ENCODE measurements around the gene ACSS2. TPM values are rescaled to one million over a fixed set of nuclear protein-coding genes. Genes with fewer than 3 reads are reported as not detected.

ACSS2 gene
- total and polyA plus RNA-seq, 2 donors (not counting 1 experiment from before 2014, with no cell fraction given), result 10.5 to 22.1 TPM

GRCh38 chr20:34952671-34953070, 76.3 kb downstream of the ACSS2 start:
- intact Hi-C loops (cut with micrococcal nuclease), result no loop called here
- POLR2A ChIA-PET, result no interaction called here
- H3K4me3 Mint-ChIP-seq, result no peak overlapping the region

GRCh38 chr20:34953960-34954359, 77.5 kb downstream of the ACSS2 start:
- no peaks in the 10 kb centered on the region for H4K20me1 ChIP-seq (ENCODE audit: control insufficient read depth, insufficient read depth, low read length, poor library complexity, severe bottlenecking)
- ATAC-seq (ENCODE audit: low read depth) (no peak), DNase-seq (no peak)
- peaks cover 5 to 16% of the 10 kb centered on the region in 2 donors for H3K4me1 ChIP-seq (ENCODE audit: control insufficient read depth in 2 of 2, insufficient read depth in 2 of 2, low read length in 2 of 2)
- H3K27me3 ChIP-seq (replicated peaks in 1 of 4; ENCODE audit: control extremely low read depth in 1 of 4, control insufficient read depth in 3 of 4, insufficient read depth in 4 of 4, low read length in 3 of 4), result no peaks in the 10 kb centered on the region
- intact Hi-C loops (cut with micrococcal nuclease), result loop anchor here (2.0 kb wide), 1 partner anchor 129 kb away; the partner anchor contains the start of gene NCOA6
- no CpG with 5 or more reads among the region's 7 CpGs for WGBS (ENCODE audit: insufficient coverage)
- no peak overlapping the region for H3K4me3 Mint-ChIP-seq
- H3K4me3 ChIP-seq (ENCODE audit: control extremely low read depth in 1 of 5, extremely low read depth in 1 of 5, insufficient read depth in 1 of 5, low read depth in 2 of 5, low read length in 4 of 5), result no peak overlapping the region
- peaks cover 0 to 6% of the 10 kb centered on the region in 2 experiments for H3K36me3 ChIP-seq (replicated peaks in 1 of 2; ENCODE audit: control extremely low read depth in 1 of 2, control insufficient read depth in 1 of 2, extremely low read depth in 1 of 2, insufficient read depth in 2 of 2, low read length in 1 of 2)
- no peak overlapping the region for H3K9ac ChIP-seq (ENCODE audit: low read length)
- no peaks in the 10 kb centered on the region for H3K9me3 ChIP-seq (ENCODE audit: control extremely low read depth in 1 of 3, control insufficient read depth in 2 of 3, insufficient read depth in 1 of 3, low read length in 2 of 3)
- H2AFZ ChIP-seq (ENCODE audit: insufficient read depth, low read depth, low read length, poor library complexity, severe bottlenecking), result no peak overlapping the region
- H3K4me2 ChIP-seq (replicated peaks; ENCODE audit: low read depth, low read length, poor library complexity, severe bottlenecking), result no peak overlapping the region
- H3K4me1 Mint-ChIP-seq, result peaks cover 25% of the 10 kb centered on the region
- peak overlapping the region; percentile 8 for H3K27ac Mint-ChIP-seq
- H3K9me3 Mint-ChIP-seq (ENCODE audit: insufficient read depth), result no peaks in the 10 kb centered on the region
- CTCF ChIA-PET, result no interaction called here
- no peaks in the 10 kb centered on the region for H3K79me2 ChIP-seq (ENCODE audit: control insufficient read depth, insufficient read depth, low read length)
- no peaks in the 10 kb centered on the region for H3K27me3 Mint-ChIP-seq
- H3K27ac ChIP-seq (ENCODE audit: low read length in 2 of 2), result no peak overlapping the region
- TF ChIP-seq EZH2 (IDR thresholded peaks at IDR 0.05; ENCODE audit: borderline replicate concordance, insufficient read depth, low read depth, low read length, poor library complexity, severe bottlenecking) (no peak), CTCF (IDR thresholded peaks at IDR 0.05) (no peak)
- POLR2A ChIA-PET, result no interaction called here

More at GRCh38 chr20:34952671-34953070, 76.3 kb downstream of the ACSS2 start:
- ATAC-seq (ENCODE audit: low read depth), result no peak
- Histone ChIP-seq H3K9ac (ENCODE audit: low read length) (no peak overlapping the region), H4K20me1 (ENCODE audit: control insufficient read depth, insufficient read depth, low read length, poor library complexity, severe bottlenecking) (no peaks in the 10 kb centered on the region), H3K4me2 (replicated peaks; ENCODE audit: low read depth, low read length, poor library complexity, severe bottlenecking) (no peak overlapping the region), H3K27ac (ENCODE audit: low read length in 2 of 2) (no peak overlapping the region), H3K4me3 (ENCODE audit: control extremely low read depth in 1 of 5, extremely low read depth in 1 of 5, insufficient read depth in 1 of 5, low read depth in 2 of 5, low read length in 4 of 5) (no peak overlapping the region), H3K9me3 (ENCODE audit: control extremely low read depth in 1 of 3, control insufficient read depth in 2 of 3, insufficient read depth in 1 of 3, low read length in 2 of 3) (no peaks in the 10 kb centered on the region), H3K79me2 (ENCODE audit: control insufficient read depth, insufficient read depth, low read length) (no peaks in the 10 kb centered on the region), H3K4me1 (ENCODE audit: control insufficient read depth in 2 of 2, insufficient read depth in 2 of 2, low read length in 2 of 2) (peaks cover 5 to 16% of the 10 kb centered on the region in 2 donors), H3K27me3 (replicated peaks in 1 of 4; ENCODE audit: control extremely low read depth in 1 of 4, control insufficient read depth in 3 of 4, insufficient read depth in 4 of 4, low read length in 3 of 4) (no peaks in the 10 kb centered on the region), H2AFZ (ENCODE audit: insufficient read depth, low read depth, low read length, poor library complexity, severe bottlenecking) (no peak overlapping the region), H3K36me3 (replicated peaks in 1 of 2; ENCODE audit: control extremely low read depth in 1 of 2, control insufficient read depth in 1 of 2, extremely low read depth in 1 of 2, insufficient read depth in 2 of 2, low read length in 1 of 2) (peaks cover 1 to 6% of the 10 kb centered on the region in 2 experiments)
- CTCF ChIA-PET, result interaction anchor here (0.6 to 1.3 kb wide), 2 partner anchors 80 to 149 kb away, joined by 3 read pairs; partner anchors contain the start of gene GGT7
- no peak overlapping the region for H3K27ac Mint-ChIP-seq
- no peaks in the 10 kb centered on the region for H3K27me3 Mint-ChIP-seq
- DNase-seq, result no peak
- WGBS (ENCODE audit: insufficient coverage), result 97% methylated on average over 4 of the region's 5 CpGs
- TF ChIP-seq CTCF (IDR thresholded peaks at IDR 0.05) (no peak), EZH2 (IDR thresholded peaks at IDR 0.05; ENCODE audit: borderline replicate concordance, insufficient read depth, low read depth, low read length, poor library complexity, severe bottlenecking) (no peak)
- peaks cover 25% of the 10 kb centered on the region for H3K4me1 Mint-ChIP-seq
- no peaks in the 10 kb centered on the region for H3K9me3 Mint-ChIP-seq (ENCODE audit: insufficient read depth)

All from B cell (primary cell).